Measurements from ENCODE around the gene PSMD4.
A peak's percentile ranks its signal among the peaks of the same experiment; 100 is the strongest.

Gene PSMD4

DNA sequence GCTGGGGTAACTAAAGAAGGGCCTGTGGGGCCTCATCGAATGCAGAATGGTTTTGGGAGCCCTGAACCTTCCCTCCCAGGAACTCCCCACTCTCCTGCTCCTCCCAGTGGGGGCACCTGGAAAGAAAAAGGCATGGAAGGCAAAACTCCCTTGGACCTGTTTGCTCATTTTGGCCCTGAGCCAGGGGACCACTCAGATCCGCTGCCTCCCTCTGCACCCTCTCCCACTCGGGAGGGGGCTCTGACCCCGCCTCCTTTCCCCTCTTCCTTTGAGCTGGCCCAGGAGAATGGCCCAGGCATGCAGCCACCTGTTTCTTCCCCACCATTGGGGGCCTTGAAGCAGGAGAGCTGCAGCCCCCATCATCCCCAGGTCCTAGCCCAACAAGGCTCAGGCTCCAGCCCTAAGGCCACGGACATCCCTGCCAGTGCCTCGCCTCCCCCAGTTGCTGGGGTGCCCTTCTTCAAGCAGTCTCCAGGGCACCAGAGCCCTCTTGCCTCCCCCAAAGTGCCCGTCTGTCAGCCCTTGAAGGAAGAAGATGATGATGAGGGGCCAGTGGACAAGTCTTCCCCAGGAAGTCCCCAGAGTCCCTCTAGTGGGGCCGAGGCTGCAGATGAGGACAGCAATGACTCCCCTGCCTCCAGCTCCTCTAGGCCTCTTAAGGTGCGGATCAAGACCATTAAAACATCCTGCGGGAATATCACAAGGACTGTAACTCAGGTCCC is 32.2 kb downstream of the PSMD4 start:
- CTCF ChIA-PET: interaction anchor here (0.6 kb wide), 1 partner anchor 93 kb away, joined by 3 read pairs; no protein-coding TSS in a partner anchor
- H3K4me3 ChIP-seq (ENCODE audit: low read depth, low read length): no peak overlapping the region
- peak; percentile 44 for TF ChIP-seq ZNF335 (tag by site-specific recombination; conservative IDR thresholded peaks at IDR 0.05)
- no peak for TF ChIP-seq KLF9 (tag by site-specific recombination; IDR thresholded peaks at IDR 0.05; ENCODE audit: low read depth)
- TF ChIP-seq SCRT2 (tag by site-specific recombination; IDR thresholded peaks at IDR 0.05): peak; percentile 69
- no peak for TF ChIP-seq GLI2 (tag by site-specific recombination; IDR thresholded peaks at IDR 0.05; ENCODE audit: borderline replicate concordance, low read depth)
- TF ChIP-seq ZNF558 (tag by site-specific recombination; IDR thresholded peaks at IDR 0.05): no peak
- no peak for TF ChIP-seq ZEB2 (tag by site-specific recombination; IDR thresholded peaks at IDR 0.05)
- no peak for TF ChIP-seq ZNF626 (tag by site-specific recombination; IDR thresholded peaks at IDR 0.05)
- TF ChIP-seq YY2 (tag by site-specific recombination; IDR thresholded peaks at IDR 0.05): no peak
- peak; percentile 38; the same call in 1 of the 2 replicates for TF ChIP-seq ZBTB8A (tag by site-specific recombination; IDR thresholded peaks at IDR 0.05)
- peak; percentile 56 for TF ChIP-seq ZIC2 (tag by site-specific recombination; IDR thresholded peaks at IDR 0.05)
- no peak for TF ChIP-seq ZFP41 (tag by site-specific recombination; IDR thresholded peaks at IDR 0.05; ENCODE audit: borderline replicate concordance)
- no peak for TF ChIP-seq RBAK (tag by site-specific recombination; IDR thresholded peaks at IDR 0.05)
- TF ChIP-seq ZNF341 (tag by site-specific recombination; IDR thresholded peaks at IDR 0.05; ENCODE audit: low read depth): no peak
- TF ChIP-seq, protein P1, sequence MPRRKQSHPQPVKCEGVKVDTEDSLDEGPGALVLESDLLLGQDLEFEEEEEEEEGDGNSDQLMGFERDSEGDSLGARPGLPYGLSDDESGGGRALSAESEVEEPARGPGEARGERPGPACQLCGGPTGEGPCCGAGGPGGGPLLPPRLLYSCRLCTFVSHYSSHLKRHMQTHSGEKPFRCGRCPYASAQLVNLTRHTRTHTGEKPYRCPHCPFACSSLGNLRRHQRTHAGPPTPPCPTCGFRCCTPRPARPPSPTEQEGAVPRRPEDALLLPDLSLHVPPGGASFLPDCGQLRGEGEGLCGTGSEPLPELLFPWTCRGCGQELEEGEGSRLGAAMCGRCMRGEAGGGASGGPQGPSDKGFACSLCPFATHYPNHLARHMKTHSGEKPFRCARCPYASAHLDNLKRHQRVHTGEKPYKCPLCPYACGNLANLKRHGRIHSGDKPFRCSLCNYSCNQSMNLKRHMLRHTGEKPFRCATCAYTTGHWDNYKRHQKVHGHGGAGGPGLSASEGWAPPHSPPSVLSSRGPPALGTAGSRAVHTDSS (tag by site-specific recombination; IDR thresholded peaks at IDR 0.05): peak; percentile 75
- TF ChIP-seq PRDM1 (tag by site-specific recombination; IDR thresholded peaks at IDR 0.05): no peak
- TF ChIP-seq SP2 (tag by site-specific recombination; IDR thresholded peaks at IDR 0.05): no peak
- no peak for TF ChIP-seq ZNF629 (tag by site-specific recombination; IDR thresholded peaks at IDR 0.05)
- TF ChIP-seq ZNF155 (tag by site-specific recombination; IDR thresholded peaks at IDR 0.05): no peak
- no peak for TF ChIP-seq ZNF624 (tag by site-specific recombination; IDR thresholded peaks at IDR 0.05)
- no peak; the same call in 1 of the 2 replicates for TF ChIP-seq GLIS1 (tag by site-specific recombination; IDR thresholded peaks at IDR 0.05)
- TF ChIP-seq, protein P2, sequence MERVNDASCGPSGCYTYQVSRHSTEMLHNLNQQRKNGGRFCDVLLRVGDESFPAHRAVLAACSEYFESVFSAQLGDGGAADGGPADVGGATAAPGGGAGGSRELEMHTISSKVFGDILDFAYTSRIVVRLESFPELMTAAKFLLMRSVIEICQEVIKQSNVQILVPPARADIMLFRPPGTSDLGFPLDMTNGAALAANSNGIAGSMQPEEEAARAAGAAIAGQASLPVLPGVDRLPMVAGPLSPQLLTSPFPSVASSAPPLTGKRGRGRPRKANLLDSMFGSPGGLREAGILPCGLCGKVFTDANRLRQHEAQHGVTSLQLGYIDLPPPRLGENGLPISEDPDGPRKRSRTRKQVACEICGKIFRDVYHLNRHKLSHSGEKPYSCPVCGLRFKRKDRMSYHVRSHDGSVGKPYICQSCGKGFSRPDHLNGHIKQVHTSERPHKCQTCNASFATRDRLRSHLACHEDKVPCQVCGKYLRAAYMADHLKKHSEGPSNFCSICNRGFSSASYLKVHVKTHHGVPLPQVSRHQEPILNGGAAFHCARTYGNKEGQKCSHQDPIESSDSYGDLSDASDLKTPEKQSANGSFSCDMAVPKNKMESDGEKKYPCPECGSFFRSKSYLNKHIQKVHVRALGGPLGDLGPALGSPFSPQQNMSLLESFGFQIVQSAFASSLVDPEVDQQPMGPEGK (tag by site-specific recombination; IDR thresholded peaks at IDR 0.05): 0 out of 2 replicates have a peak, but pooled peaks have one; percentile 39
- TF ChIP-seq ZNF48 (tag by site-specific recombination; IDR thresholded peaks at IDR 0.05): no peak
- TF ChIP-seq, protein P3, sequence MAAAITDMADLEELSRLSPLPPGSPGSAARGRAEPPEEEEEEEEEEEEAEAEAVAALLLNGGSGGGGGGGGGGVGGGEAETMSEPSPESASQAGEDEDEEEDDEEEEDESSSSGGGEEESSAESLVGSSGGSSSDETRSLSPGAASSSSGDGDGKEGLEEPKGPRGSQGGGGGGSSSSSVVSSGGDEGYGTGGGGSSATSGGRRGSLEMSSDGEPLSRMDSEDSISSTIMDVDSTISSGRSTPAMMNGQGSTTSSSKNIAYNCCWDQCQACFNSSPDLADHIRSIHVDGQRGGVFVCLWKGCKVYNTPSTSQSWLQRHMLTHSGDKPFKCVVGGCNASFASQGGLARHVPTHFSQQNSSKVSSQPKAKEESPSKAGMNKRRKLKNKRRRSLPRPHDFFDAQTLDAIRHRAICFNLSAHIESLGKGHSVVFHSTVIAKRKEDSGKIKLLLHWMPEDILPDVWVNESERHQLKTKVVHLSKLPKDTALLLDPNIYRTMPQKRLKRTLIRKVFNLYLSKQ (tag by site-specific recombination; IDR thresholded peaks at IDR 0.05; ENCODE audit: borderline replicate concordance): no peak
- TF ChIP-seq ZNF404 (tag by site-specific recombination; IDR thresholded peaks at IDR 0.05): no peak
- no peak for TF ChIP-seq ZNF174 (tag by site-specific recombination; IDR thresholded peaks at IDR 0.05)
- no peak for TF ChIP-seq ZNF121 (tag by site-specific recombination; IDR thresholded peaks at IDR 0.05)
- POLR2A ChIA-PET: interaction anchor here (0.6 to 0.7 kb wide), 2 partner anchors 32 to 115 kb away, joined by 3 to 4 read pairs; partner anchors contain the start of gene PSMD4
- H3K4me1 ChIP-seq (ENCODE audit: control insufficient read depth, insufficient read depth, low read length): no peaks in the 10 kb centered on the region
- H3K36me3 ChIP-seq (ENCODE audit: control insufficient read depth in 2 of 2, insufficient read depth in 1 of 2, low read length in 2 of 2): peaks cover 0 to 75% of the 10 kb centered on the region in 2 experiments; a peak in 2 of 3 replicates
- H3K9me3 ChIP-seq (ENCODE audit: control insufficient read depth, insufficient read depth, low read depth, low read length): no peaks in the 10 kb centered on the region
- H3K27ac ChIP-seq (ENCODE audit: extremely low read depth, low read depth, low read length): no peak overlapping the region

All from HEK293 (cell line).